NK-92 (cell line): ENCODE measurements around the gene RAB23.

Source experiments
- DNase-seq: peaks from one replicate; lab custom pipeline; 2025; ENCODE audit not compliant: unreplicated experiment; lab: John Stamatoyannopoulos, UW

The RAB23 gene

GRCh38 chr6:57183336-57183735, 38.8 kb downstream of the RAB23 start:
- no peak for DNase-seq

- no peak for DNase-seq
Measured at GRCh38 chr6:57182017-57182432, 40.1 kb downstream of the RAB23 start.

GRCh38 chr6:57180596-57180995, 41.5 kb downstream of the RAB23 start:
- no peak for DNase-seq

GRCh38 chr6:57177545-57178265, 44.4 kb downstream of the RAB23 start:
- DNase-seq = no peak

GRCh38 chr6:57174511-57174907, 47.6 kb downstream of the RAB23 start:
- no peak for DNase-seq

GRCh38 chr6:57173886-57174510, 48.1 kb downstream of the RAB23 start:
- no peak for DNase-seq

GRCh38 chr6:57173056-57173885, 48.8 kb downstream of the RAB23 start:
- no peak for DNase-seq

GRCh38 chr6:57172136-57173055, 49.7 kb downstream of the RAB23 start, which contains the start of gene BAG2:
TSS of gene BAG2 (plus strand) at chr6:57172326. CDS start at chr6:57172698, 372 bp downstream.
- DNase-seq = peak; percentile 22

- no peak for DNase-seq
Measured at GRCh38 chr6:57165080-57165479, 57.0 kb downstream of the RAB23 start.

- DNase-seq = no peak
Measured at GRCh38 chr6:57163956-57164355, 58.2 kb downstream of the RAB23 start.

- DNase-seq = no peak
Measured at GRCh38 chr6:57162516-57162915, 59.6 kb downstream of the RAB23 start.

GRCh38 chr6:57162028-57162427, 60.1 kb downstream of the RAB23 start:
- no peak for DNase-seq

- no peak for DNase-seq
Measured at GRCh38 chr6:57159127-57159526, 63.0 kb downstream of the RAB23 start.

- no peak for DNase-seq
Measured at GRCh38 chr6:57158658-57159057, 63.4 kb downstream of the RAB23 start.

- no peak for DNase-seq
Measured at GRCh38 chr6:57147955-57148858, 73.9 kb downstream of the RAB23 start.

GRCh38 chr6:57147401-57147800, 74.7 kb downstream of the RAB23 start:
- no peak for DNase-seq

- DNase-seq = no peak
Measured at GRCh38 chr6:57143690-57144089, 78.4 kb downstream of the RAB23 start.

- no peak for DNase-seq
Measured at GRCh38 chr6:57142178-57142525, 80.0 kb downstream of the RAB23 start.

- no peak for DNase-seq
Measured at GRCh38 chr6:57141451-57142177, 80.5 kb downstream of the RAB23 start.
